ENCODE results near the gene CPT1C.

Gene CPT1C

GRCh38 chr19:49677901-49678674 lies 12.8 kb upstream of the CPT1C start:
- peak overlapping the region; percentile 99 for H3K4me3 ChIP-seq (replicated peaks; ENCODE audit: low read depth, low read length)
- no peak for DNase-seq (ENCODE audit: extremely low read depth, low read depth)
- TF ChIP-seq CTCF (IDR thresholded peaks at IDR 0.05; ENCODE audit: low read depth, low read length, missing control alignments): peak; percentile 64

GRCh38 chr19:49678985-49679770 lies 11.7 kb upstream of the CPT1C start:
- no peak for TF ChIP-seq CTCF (IDR thresholded peaks at IDR 0.05; ENCODE audit: low read depth, low read length, missing control alignments)
- H3K4me3 ChIP-seq (replicated peaks; ENCODE audit: low read depth, low read length): peak overlapping the region; percentile 99
- DNase-seq (ENCODE audit: extremely low read depth, low read depth): no peak

DNA sequence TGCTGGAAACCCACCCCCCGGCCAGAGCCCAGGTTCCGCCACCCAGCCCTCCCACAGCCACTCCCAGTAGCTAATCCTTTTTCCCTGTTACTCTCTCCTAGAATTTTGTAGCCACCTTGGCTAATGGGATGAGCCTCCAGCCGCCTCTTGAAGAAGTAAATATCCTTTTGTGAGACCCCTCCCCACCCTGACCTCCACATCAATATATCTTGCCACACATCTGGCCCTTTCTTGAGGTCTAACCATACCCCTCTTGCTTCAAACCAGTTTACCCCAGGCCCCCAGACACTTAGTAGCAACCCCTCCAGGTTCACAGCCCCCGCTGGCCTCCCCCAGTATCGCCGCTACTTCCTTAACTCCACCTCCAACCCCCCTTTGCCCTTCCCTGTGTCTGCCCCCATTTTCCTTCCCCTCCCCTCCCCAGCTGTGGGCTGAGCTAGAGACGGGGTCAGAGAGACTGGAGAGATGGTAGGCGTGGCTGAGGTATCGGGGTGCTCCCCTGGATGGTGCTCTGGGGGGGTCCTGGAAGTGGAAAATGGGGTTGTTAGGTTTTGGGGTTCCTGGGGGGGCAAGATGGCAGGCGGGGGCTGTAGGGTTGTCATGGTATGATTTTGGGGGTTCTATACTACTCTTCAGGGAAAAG lies 11.0 kb upstream of the CPT1C start:
- TF ChIP-seq CTCF (IDR thresholded peaks at IDR 0.05; ENCODE audit: low read depth, low read length, missing control alignments): no peak
- DNase-seq (ENCODE audit: extremely low read depth, low read depth): no peak
- H3K4me3 ChIP-seq (replicated peaks; ENCODE audit: low read depth, low read length): peak overlapping the region; percentile 99

GRCh38 chr19:49680421-49681351 lies 10.2 kb upstream of the CPT1C start:
- DNase-seq (ENCODE audit: extremely low read depth, low read depth): no peak
- peak overlapping the region; percentile 99 for H3K4me3 ChIP-seq (replicated peaks; ENCODE audit: low read depth, low read length)
- peak; percentile 99 for TF ChIP-seq CTCF (IDR thresholded peaks at IDR 0.05; ENCODE audit: low read depth, low read length, missing control alignments)

- DNase-seq (ENCODE audit: extremely low read depth, low read depth): no peak
- TF ChIP-seq CTCF (IDR thresholded peaks at IDR 0.05; ENCODE audit: low read depth, low read length, missing control alignments): no peak
- H3K4me3 ChIP-seq (replicated peaks; ENCODE audit: low read depth, low read length): no peak overlapping the region
These were observed 9.1 kb upstream of the CPT1C start for GRCh38 chr19:49681830-49682229.

- no peak overlapping the region for H3K4me3 ChIP-seq (replicated peaks; ENCODE audit: low read depth, low read length)
- no peak for TF ChIP-seq CTCF (IDR thresholded peaks at IDR 0.05; ENCODE audit: low read depth, low read length, missing control alignments)
- no peak for DNase-seq (ENCODE audit: extremely low read depth, low read depth)
These were observed 8.6 kb upstream of the CPT1C start for GRCh38 chr19:49682274-49682673.
